Ovary (tissue), 9 donors: ENCODE measurements around the gene NFYC. TPM values are rescaled to one million over a fixed set of nuclear protein-coding genes. Genes with fewer than 3 reads are reported as not detected.

Source experiments
- DNase-seq, 5 donors: peaks; one replicate each; pipeline ENCODE4 v3.0.0-alpha.2; 2019 to 2020
- H3K27ac ChIP-seq, 2 donors: fragments of 200-600 bp; one replicate each; pipeline versions ENCODE4 v1.5.1 to v1.8.0; 2019 to 2022
- H3K27me3 ChIP-seq: fragments of 200-600 bp; one replicate; pipeline ENCODE4 v1.8.0; 2022
- H3K36me3 ChIP-seq: fragments of 200-600 bp; sonication (generic); one replicate; pipeline ENCODE4 v1.5.1; 2019
- H3K4me1 ChIP-seq: one replicate; pipeline ENCODE4 v1.8.1; 2013; ENCODE audit warnings: mild to moderate bottlenecking, moderate library complexity; ENCODE audit not compliant: insufficient read depth
- H3K4me3 ChIP-seq: fragments of 200-600 bp; sonication (generic); one replicate; pipeline ENCODE4 v1.5.1; 2017
- H3K9me3 ChIP-seq, 2 donors: fragments of 200-600 bp in 1 of 2; sonication (generic) in 1 of 2; one replicate each; pipeline versions ENCODE4 v1.5.1 to v1.8.1; 2013 to 2019; ENCODE audit warnings: mild to moderate bottlenecking in 1 of 2, moderate library complexity in 1 of 2
- CTCF ChIP-seq, 3 donors: fragments of 450-650 bp in 2 of 3; fragments of 200-600 bp in 1 of 3; IDR thresholded peaks; one replicate each; pipeline versions ENCODE4 v1.5.1 to v1.8.0; 2016 to 2022; ENCODE audit warnings: antibody characterized with exemption in 3 of 3, mild to moderate bottlenecking in 1 of 3
- EP300 ChIP-seq: sonication (generic); formaldehyde crosslinking; IDR thresholded peaks from one replicate; pipeline ENCODE4 v1.6.1; 2017; ENCODE audit warnings: antibody characterized with exemption
- POLR2A ChIP-seq: fragments of 450-650 bp; IDR thresholded peaks from one replicate; pipeline ENCODE4 v1.6.1; 2017; ENCODE audit warnings: antibody characterized with exemption, mild to moderate bottlenecking, moderate library complexity
- WGBS, 3 donors: extraction: QIAGEN DNeasy Blood & Tissue Kit in 1 of 3; methylation state at CpG; one replicate each; pipeline versions ENCODE4 v1.1.5 to v1.1.7; 2013 to 2017; 5-methylcytosine and 5-hydroxymethylcytosine counted together
- intact Hi-C, 4 donors: fragments of 100-400 bp; cut with DNase I; formaldehyde crosslinking; loops; one replicate each; pipeline versions ENCODE4 v1.11.0 to v1.15.1; 2022 to 2023
- polyA plus RNA-seq, 2 donors: library from polyadenylated mRNA; stranded (reverse); fragments of 200-250 nt in 1 of 2; fragments of 350-450 nt in 1 of 2; fragmentation: Illumina TruSeq in 1 of 2; extraction: RNeasy Lipid Tissue Mini Kit (QIAGEN cat#74804) in 1 of 2; gene quantifications; one replicate each; pipeline ENCODE4 v1.2.3, GENCODE V29; 2013 to 2014
- total RNA-seq, 7 donors: library from RNA; depleted of rRNA in 2 of 7; stranded (reverse); fragments of >200 nt in 2 of 7; fragmentation: NEBNext Ultra II Directional in 3 of 7; extraction: Animal tissue kit (Norgen Biotek cat#: 25700) in 3 of 7; gene quantifications; one replicate each; pipeline versions ENCODE4 v1.1.0 to v1.2.4, GENCODE V29; 2016 to 2023
- donor health status: DM: no; HTN: no; CAD: no; lungs with moderate emphysema.
- donor health status: DM: no; HTN: no; CAD: no.
- donor health status: Bipolar disorder and iron deficiency.
- donor health status: DM: yes; HTN: yes; CAD: no.
- donor health status: DM: no; HTN: no; CAD: no.
- donor health status: DM: yes; HTN: yes; CAD: no.

NFYC gene
- total and polyA plus RNA-seq, 9 donors, result 28.8 to 90.9 (median 45.1) TPM

- no peaks in the 10 kb centered on the region for H3K27me3 ChIP-seq
- H3K27ac ChIP-seq, result no peak overlapping the region
- no peaks in the 10 kb centered on the region for H3K36me3 ChIP-seq
- 91 to 94% (median 93%) methylated on average over 6 of the region's 6 CpGs for WGBS, 3 donors
- H3K9me3 ChIP-seq, result no peaks in the 10 kb centered on the region
- intact Hi-C loops, result no loop called here
- H3K4me3 ChIP-seq, result no peak overlapping the region
- no peaks in the 10 kb centered on the region for H3K4me1 ChIP-seq
- no peak for TF ChIP-seq EP300
- DNase-seq, result no peak
These were observed 67.3 kb downstream of the NFYC start for GRCh38 chr1:40758578-40759343.

- DNase-seq, result no peak
- no peak for TF ChIP-seq EP300
- no peak for TF ChIP-seq CTCF (IDR thresholded peaks at IDR 0.05)
- TF ChIP-seq POLR2A, result no peak
- no peak overlapping the region for H3K27ac ChIP-seq
- intact Hi-C loops, result no loop called here
- no peak overlapping the region for H3K4me3 ChIP-seq
- H3K27me3 ChIP-seq, result no peaks in the 10 kb centered on the region
- no peaks in the 10 kb centered on the region for H3K9me3 ChIP-seq
- no peaks in the 10 kb centered on the region for H3K4me1 ChIP-seq
- H3K36me3 ChIP-seq, result no peaks in the 10 kb centered on the region
- 53 to 63% (median 59%) methylated on average over 4 of the region's 4 CpGs for WGBS, 3 donors
These were observed 69.5 kb downstream of the NFYC start for GRCh38 chr1:40760984-40761383.

GRCh38 chr1:40762144-40762923, 70.8 kb downstream of the NFYC start:
- DNase-seq, result no peak
- Histone ChIP-seq H3K27ac (no peak overlapping the region), H3K36me3 (no peaks in the 10 kb centered on the region), H3K27me3 (no peaks in the 10 kb centered on the region), H3K4me1 (no peaks in the 10 kb centered on the region), H3K4me3 (no peak overlapping the region), H3K9me3 (no peaks in the 10 kb centered on the region)
- intact Hi-C loops, result no loop called here
- WGBS, 3 donors, result 60 to 74% (median 62%) methylated on average over 7 of the region's 7 CpGs
- TF ChIP-seq POLR2A, result no peak
- no peak for TF ChIP-seq CTCF (IDR thresholded peaks at IDR 0.05)
- no peak for TF ChIP-seq EP300

- no peaks in the 10 kb centered on the region for H3K4me1 ChIP-seq
- H3K4me3 ChIP-seq, result no peak overlapping the region
- H3K9me3 ChIP-seq, result no peaks in the 10 kb centered on the region
- no peak overlapping the region for H3K27ac ChIP-seq
- H3K27me3 ChIP-seq, result no peaks in the 10 kb centered on the region
- intact Hi-C loops, result no loop called here
- WGBS, 3 donors, result 89 to 90% (median 89%) methylated on average over 9 of the region's 9 CpGs
- no peak for DNase-seq
- no peaks in the 10 kb centered on the region for H3K36me3 ChIP-seq
- no peak for TF ChIP-seq EP300
- no peak for TF ChIP-seq CTCF (IDR thresholded peaks at IDR 0.05)
- TF ChIP-seq POLR2A, result no peak
These were observed 72.4 kb downstream of the NFYC start for GRCh38 chr1:40763742-40764532.
